Stimulated activated CD8-positive, alpha-beta memory T cell treated with anti-CD3 and anti-CD28 coated beads, Interleukin-12 subunit alpha, Interleukin-12 subunit beta, amount 100 ng/mL, for 1 hour (primary cell): ENCODE data around the gene EXOC1.
"Not testable (repeated sequence)": the region's sequence is repeated elsewhere in the genome, so short reads cannot be mapped to it uniquely, and the experiment has no call there.

ENCODE experiments used
- DNase-seq: peaks from one replicate; pipeline ENCODE4 v3.0.0-alpha.2; 2020; ENCODE audit warnings: low read depth

The EXOC1 gene, protein sequence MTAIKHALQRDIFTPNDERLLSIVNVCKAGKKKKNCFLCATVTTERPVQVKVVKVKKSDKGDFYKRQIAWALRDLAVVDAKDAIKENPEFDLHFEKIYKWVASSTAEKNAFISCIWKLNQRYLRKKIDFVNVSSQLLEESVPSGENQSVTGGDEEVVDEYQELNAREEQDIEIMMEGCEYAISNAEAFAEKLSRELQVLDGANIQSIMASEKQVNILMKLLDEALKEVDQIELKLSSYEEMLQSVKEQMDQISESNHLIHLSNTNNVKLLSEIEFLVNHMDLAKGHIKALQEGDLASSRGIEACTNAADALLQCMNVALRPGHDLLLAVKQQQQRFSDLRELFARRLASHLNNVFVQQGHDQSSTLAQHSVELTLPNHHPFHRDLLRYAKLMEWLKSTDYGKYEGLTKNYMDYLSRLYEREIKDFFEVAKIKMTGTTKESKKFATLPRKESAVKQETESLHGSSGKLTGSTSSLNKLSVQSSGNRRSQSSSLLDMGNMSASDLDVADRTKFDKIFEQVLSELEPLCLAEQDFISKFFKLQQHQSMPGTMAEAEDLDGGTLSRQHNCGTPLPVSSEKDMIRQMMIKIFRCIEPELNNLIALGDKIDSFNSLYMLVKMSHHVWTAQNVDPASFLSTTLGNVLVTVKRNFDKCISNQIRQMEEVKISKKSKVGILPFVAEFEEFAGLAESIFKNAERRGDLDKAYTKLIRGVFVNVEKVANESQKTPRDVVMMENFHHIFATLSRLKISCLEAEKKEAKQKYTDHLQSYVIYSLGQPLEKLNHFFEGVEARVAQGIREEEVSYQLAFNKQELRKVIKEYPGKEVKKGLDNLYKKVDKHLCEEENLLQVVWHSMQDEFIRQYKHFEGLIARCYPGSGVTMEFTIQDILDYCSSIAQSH

DNA sequence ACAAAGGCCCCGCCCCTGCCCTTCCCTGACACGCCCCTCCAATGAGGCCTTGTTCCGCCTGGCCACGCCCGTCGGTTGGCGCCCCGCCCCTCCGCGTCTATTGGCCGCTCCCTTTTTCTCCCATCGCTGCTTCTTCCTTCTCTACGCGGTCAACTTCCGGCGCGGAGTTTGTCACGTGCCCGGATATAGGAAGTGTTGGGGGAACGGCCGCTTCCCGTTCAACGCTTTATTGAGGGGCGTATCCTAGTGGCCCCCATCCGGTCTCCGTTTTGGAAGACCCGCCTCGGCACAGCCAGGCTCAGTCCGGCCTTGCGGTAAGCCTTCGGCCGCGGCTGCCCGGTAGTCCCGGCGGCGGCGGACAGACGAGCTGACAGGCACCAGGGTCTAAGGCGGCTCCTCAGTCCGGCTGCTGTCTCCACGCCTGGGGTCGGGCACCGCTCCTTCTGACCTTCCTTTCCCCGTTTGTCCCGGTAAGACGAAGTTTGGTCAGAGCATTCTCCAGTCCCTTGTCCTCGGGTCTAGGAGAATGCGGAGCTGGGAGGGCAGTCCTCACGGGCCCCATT is at the start of gene EXOC1:
Gene EXOC1, plus strand, starts transcription at position 165 of the 563 bp plus-strand sequence. CDS start 4,676 bp downstream, outside the sequence.
- DNase-seq: peak; percentile 96

GRCh38 chr4:55807556-55807955 is 45.9 kb upstream of the EXOC1 start:
- DNase-seq: no peak

DNA sequence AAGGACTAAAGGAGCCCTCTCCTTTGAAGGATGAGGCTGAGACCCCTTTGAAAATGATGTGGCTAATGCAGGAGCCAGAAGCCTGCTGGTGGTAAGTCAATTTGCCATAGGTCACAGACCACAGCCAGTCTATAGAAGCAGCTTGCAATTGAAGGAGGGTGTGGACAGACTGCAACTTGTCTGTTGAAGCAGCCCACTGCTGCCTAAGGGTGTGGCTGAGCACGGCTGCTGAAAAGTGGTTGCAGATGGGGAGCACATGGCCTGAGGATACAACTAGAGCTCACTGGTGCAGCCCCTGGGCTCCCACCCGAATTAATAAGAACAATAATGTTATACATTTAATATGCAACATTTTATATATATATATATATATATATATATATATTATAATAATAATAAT is 45.3 kb upstream of the EXOC1 start:
- DNase-seq: no peak

DNA sequence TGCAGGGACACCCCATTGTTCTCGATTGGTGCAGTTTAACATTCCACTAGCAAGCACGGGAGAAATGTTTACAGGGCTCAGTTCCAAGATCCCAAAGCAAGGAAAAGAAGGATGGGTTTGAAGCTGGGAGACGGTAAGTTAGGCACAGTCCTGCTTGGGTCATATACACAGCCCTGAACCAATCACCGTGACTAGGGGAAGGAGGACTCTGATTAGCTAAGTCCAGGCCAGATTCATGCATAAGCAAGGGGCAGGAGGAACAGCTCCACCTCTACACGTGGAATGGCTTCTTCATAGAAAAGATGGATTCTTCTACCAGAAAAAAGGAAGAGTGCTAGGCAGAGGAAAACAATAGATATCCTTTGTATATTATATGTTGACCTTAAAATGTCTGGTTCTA is 44.8 kb upstream of the EXOC1 start:
- DNase-seq: no peak

GRCh38 chr4:55817691-55818090 is 35.8 kb upstream of the EXOC1 start:
- no peak for DNase-seq

DNA sequence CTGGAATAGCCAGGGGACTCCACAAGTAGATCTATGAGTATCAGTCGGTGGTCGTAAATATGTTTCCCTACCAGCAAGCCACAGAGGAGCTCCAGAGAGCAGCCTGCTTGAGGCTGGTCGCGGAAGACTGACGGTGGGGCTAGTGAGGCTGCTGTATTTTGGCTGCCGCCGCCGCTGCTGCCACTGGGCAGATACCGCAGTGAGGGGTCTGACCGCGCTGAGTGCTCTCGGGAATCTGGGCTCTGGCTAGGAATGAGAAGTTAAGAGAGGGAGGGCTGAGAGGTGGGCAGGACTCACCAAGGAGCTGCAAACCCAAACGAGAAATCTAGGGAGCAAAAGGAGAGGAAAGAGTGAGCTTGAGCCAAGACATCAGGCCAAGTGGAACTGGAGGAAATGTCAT is 33.8 kb upstream of the EXOC1 start, which contains the start of gene EXOC1L:
Gene EXOC1L, plus strand, starts transcription at position 157 of the 400 bp plus-strand sequence. Its CDS starts 237 bp downstream, at position 394.
- no peak for DNase-seq

DNA sequence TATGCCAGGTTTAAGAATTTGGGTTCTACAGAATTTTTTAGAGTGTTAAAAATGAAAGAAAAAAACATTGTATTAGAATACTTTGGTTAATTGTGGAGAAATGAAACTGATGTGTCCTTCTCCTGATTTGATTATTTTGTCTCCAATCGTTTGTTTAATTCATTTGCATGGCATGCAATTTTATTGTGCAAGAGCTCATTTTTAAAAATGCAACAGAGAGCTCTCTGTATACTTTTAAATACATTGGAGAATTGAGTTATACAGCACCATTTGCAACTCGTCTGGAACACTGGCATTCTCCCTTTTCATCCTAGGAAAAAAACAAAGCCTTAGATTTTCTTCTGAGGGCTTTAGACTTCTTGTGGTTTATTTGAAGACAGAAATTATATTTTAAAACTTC is 33.2 kb upstream of the EXOC1 start:
- no peak for DNase-seq

DNA sequence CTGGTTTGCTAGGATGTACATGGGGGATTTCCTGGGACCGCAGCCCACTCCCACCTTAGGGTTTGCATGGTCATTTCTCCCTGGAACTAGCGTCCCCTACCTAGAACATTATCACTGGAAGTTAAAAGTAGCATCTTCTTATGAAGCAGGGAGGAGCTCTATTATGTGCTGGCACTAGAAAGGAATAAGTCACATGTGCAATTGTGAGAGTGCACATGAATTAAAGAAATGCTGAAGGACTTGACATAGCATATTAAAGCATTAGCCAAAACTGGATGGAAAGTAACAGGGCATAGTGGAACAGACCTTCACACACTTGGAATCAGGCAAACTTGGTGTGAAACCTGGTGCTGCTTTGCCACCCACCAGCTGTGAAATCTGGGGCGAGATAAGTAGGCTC is 31.1 kb upstream of the EXOC1 start:
- DNase-seq: no peak

DNA sequence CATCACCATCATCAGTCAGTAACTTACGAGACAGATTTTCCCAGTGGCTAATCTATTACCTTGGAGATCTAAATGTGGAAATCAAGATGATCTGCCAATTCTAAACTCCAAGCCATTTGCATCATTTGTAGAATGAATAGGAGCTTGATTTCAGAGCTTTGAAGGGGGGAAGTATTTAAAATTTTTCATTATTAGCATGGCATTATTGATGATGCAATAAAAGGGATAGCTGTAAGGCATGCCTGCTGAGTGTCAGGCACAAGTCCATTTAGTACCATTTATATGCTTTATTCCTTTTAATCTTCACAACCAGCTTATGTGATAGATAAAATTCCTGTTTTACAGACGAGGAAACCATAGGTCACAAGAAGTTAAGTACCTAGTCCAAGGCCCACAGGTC is 28.6 kb upstream of the EXOC1 start:
- no peak for DNase-seq

DNA sequence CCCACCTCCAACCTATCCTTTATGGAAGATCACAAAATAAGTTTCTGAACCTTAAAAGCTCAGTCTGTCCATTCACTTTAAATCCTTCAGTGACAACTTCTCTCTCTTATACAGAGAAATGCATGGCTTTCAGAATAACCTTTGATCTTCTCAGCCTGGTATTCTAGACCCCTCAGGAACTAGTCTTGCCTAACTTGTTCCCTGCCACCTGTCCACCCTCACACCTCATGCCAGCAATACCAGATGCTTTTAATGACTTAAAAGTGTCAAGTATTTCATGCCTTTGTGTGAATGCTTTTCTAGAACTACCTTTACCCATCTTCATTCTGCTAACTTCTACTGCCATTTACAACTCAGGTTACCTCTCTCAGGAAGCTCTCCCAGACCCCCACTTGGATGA is 26.5 kb upstream of the EXOC1 start:
- no peak for DNase-seq

DNA sequence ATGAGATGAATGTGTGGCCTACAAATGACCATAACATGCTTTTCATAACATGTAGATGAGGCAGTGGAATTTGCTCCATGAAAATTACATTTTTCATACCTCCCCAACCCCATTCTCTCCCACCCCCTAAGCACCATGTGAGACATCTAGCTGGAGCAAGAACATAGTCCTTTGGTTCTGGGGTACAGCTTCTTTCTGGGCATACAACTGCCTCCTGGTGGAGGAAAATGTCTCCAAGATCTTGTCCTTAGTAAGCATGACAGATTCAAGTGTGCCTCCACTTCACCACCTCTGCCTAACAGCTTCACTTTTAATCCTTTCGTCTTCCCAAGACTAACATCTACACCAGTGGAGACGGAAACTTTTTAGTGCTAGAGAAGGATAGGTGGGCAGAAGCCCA is 25.9 kb upstream of the EXOC1 start:
- DNase-seq: no peak

- DNase-seq: no peak
Observed at GRCh38 chr4:55830048-55830447, 23.4 kb upstream of the EXOC1 start.

DNA sequence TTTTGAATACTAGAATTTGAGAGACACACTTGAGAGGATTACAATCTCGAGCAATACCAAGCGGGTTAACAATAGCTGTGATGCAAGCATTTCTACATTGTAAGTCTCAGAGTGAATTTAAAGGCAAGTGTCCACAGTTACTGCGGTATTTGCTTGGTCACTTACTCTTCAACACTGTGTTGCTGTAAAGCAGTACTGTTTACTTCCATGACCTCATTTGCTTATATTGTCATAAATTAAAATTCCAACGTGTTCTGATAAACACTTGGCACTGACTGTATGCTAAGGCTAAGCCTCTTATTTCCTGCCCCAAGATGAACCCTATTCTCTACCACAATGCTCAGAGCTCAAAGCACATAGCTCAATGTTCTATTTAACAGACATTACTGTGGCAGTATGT is 22.7 kb upstream of the EXOC1 start:
- DNase-seq: no peak

DNA sequence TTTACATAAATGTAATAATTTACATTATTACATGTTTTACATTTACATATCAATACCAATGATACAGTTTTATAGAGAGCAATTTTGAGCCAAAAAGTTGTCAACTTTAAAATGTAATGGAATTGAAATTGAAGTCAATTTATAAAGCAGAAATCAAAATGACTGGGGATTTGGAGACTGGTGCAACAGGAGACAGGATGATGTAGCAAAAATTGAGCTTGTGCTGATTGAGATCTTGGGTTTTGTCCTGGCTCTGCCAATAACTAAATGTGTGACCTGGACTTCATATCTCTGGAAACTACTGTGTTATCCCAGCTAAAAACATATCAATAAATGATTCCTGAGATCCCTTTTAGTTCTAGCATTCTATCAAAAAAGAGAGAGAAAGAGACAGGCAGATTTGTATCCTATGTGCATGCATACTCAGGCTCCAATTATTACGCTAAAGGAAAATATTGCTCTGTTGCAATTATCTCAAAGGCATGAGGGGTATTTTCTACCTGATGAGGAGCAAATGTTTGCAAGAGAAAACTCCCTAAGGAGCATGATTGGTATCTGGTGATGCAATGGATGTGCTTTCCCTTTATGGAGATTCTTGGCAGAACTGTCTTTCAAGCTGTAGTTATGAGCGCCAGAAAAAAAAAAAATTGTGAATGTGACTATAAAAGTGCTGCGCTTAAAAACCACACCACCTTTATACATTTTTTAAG is 19.2 kb upstream of the EXOC1 start:
- DNase-seq: no peak

GRCh38 chr4:55837903-55838302 is 15.5 kb upstream of the EXOC1 start:
- DNase-seq: no peak

- DNase-seq: no peak
Observed at GRCh38 chr4:55838356-55838755, 15.1 kb upstream of the EXOC1 start.

DNA sequence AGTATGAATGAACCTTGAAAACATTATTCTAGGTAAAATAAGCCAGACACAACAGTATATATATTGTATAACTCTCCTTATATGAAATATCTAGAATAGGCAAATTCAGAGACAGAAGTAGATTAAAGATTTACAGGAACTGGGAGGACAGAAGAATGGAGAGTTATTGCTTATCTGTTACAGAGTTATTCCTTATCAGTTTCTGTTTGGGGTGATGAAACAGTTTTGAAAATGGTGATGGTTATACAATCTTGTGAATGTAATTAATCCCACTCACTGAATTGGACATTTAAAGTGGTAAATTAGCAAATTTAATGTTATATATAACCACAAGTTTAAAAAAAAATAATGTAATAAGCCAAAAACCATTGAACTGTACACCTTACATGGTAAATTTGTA is 14.5 kb upstream of the EXOC1 start:
- no peak for DNase-seq

GRCh38 chr4:55840956-55841355 is 12.5 kb upstream of the EXOC1 start:
- no peak for DNase-seq

GRCh38 chr4:55841373-55842239 is 11.8 kb upstream of the EXOC1 start:
- not testable (repeated sequence) for DNase-seq

- DNase-seq: not testable (repeated sequence)
Observed at GRCh38 chr4:55842312-55842711, 11.1 kb upstream of the EXOC1 start.

DNA sequence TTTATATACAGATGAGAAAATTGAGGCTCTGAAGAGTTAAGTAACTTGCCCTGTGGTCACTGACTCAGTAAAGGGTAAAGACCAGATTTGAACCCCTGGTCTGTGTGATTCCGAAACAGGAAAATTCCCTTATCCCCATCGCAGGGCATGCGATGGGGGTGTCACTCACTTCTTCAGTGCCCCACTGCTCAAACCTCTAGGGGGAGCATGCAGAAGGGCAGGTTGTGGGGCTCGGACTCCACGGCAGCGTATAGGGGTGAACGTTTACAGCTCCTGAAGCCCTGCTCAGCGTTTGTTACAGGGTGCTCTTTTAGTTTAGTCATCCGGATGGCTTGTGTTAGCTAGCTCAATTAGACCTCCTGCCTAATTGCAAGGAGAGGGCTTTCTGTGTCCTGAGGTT is 3.7 kb upstream of the EXOC1 start:
- DNase-seq: no peak
